H9 (cell line): Measurements from ENCODE around the gene DDIAS. TPM values are rescaled to one million over a fixed set of nuclear protein-coding genes. Genes with fewer than 3 reads are reported as not detected.

ENCODE experiments used
- DNase-seq: peaks from one replicate; pipeline ENCODE4 v3.0.0-alpha.2; 2017
- H2AFZ ChIP-seq: one replicate; pipeline ENCODE4 v1.6.1; 2013; ENCODE audit warnings: mild to moderate bottlenecking, low read length, control low read depth, moderate library complexity
- H2AK5ac ChIP-seq: 2 replicates; pipeline ENCODE4 v1.6.1; 2013; ENCODE audit warnings: low read length, control low read depth, mixed read lengths; ENCODE audit not compliant: insufficient read length
- H2BK120ac ChIP-seq: one replicate; pipeline ENCODE4 v1.6.1; 2013; ENCODE audit warnings: low read depth, mild to moderate bottlenecking, low read length, control low read depth, inconsistent platforms; ENCODE audit not compliant: poor library complexity, severe bottlenecking
- H2BK12ac ChIP-seq: 2 replicates; pipeline ENCODE4 v1.6.1; 2013; ENCODE audit warnings: low read length, control low read depth, mixed read lengths, low read depth; ENCODE audit not compliant: insufficient read length
- H2BK15ac ChIP-seq: 2 replicates; pipeline ENCODE4 v1.6.1; 2013; ENCODE audit warnings: low read depth, low read length, control low read depth
- H2BK20ac ChIP-seq: one replicate; pipeline ENCODE4 v1.6.1; 2013; ENCODE audit warnings: low read depth, mild to moderate bottlenecking, low read length, control low read depth, inconsistent platforms; ENCODE audit not compliant: poor library complexity, severe bottlenecking
- H2BK5ac ChIP-seq: 2 replicates; pipeline ENCODE4 v1.6.1; 2013; ENCODE audit warnings: low read length, control low read depth, mixed read lengths; ENCODE audit not compliant: insufficient read length
- H3K14ac ChIP-seq: 2 replicates; pipeline ENCODE4 v1.6.1; 2013; ENCODE audit warnings: low read length, control low read depth; ENCODE audit not compliant: insufficient read depth
- H3K18ac ChIP-seq: 2 replicates; pipeline ENCODE4 v1.6.1; 2013; ENCODE audit warnings: low read depth, mild to moderate bottlenecking, mixed read lengths, low read length, control low read depth; ENCODE audit not compliant: insufficient read length
- H3K23ac ChIP-seq: 2 replicates; pipeline ENCODE4 v1.6.1; 2013; ENCODE audit warnings: low read length, control low read depth, mixed read lengths, low read depth; ENCODE audit not compliant: insufficient read length
- H3K23me2 ChIP-seq: 2 replicates; pipeline ENCODE4 v1.6.1; 2013; ENCODE audit warnings: low read depth, mild to moderate bottlenecking, mixed read lengths, low read length, control low read depth; ENCODE audit not compliant: insufficient read length, poor library complexity, severe bottlenecking
- H3K27ac ChIP-seq: 2 replicates; pipeline ENCODE4 v1.5.1; 2013; ENCODE audit warnings: low read length, control low read depth, mixed read lengths, low read depth; ENCODE audit not compliant: insufficient read length
- H3K27me3 ChIP-seq: 2 replicates; pipeline ENCODE4 v1.6.1; 2013; ENCODE audit warnings: low read length, control low read depth, inconsistent platforms; ENCODE audit not compliant: insufficient read depth
- H3K4ac ChIP-seq: 2 replicates; pipeline ENCODE4 v1.6.1; 2013; ENCODE audit warnings: low read depth, mild to moderate bottlenecking, control low read depth, inconsistent platforms, low read length, moderate library complexity
- H3K4me1 ChIP-seq: 2 replicates; pipeline ENCODE4 v1.6.1; 2013; ENCODE audit warnings: low read length, control low read depth, inconsistent platforms; ENCODE audit not compliant: insufficient read depth
- H3K4me2 ChIP-seq: 2 replicates; pipeline ENCODE4 v1.6.1; 2013; ENCODE audit warnings: low read length, control low read depth, mixed read lengths; ENCODE audit not compliant: insufficient read length, insufficient read depth
- H3K56ac ChIP-seq: 2 replicates; pipeline ENCODE4 v1.6.1; 2013; ENCODE audit warnings: low read depth, mild to moderate bottlenecking, mixed read lengths, low read length, control low read depth; ENCODE audit not compliant: insufficient read length
- H3K79me1 ChIP-seq: 2 replicates; pipeline ENCODE4 v1.6.1; 2013; ENCODE audit warnings: low read depth, mild to moderate bottlenecking, moderate library complexity, low read length, control low read depth, inconsistent platforms; ENCODE audit not compliant: insufficient read depth, poor library complexity, severe bottlenecking
- H3K79me2 ChIP-seq: 2 replicates; pipeline ENCODE4 v1.6.1; 2013; ENCODE audit warnings: low read length, control low read depth, inconsistent platforms; ENCODE audit not compliant: insufficient read depth
- H3K9ac ChIP-seq: 2 replicates; pipeline ENCODE4 v1.6.1; 2013; ENCODE audit warnings: low read length, control low read depth, mixed read lengths; ENCODE audit not compliant: insufficient read length; ENCODE audit errors: extremely low read depth
- H3K9me3 ChIP-seq: one replicate; pipeline ENCODE4 v1.6.1; 2013; ENCODE audit warnings: low read depth, low read length, inconsistent platforms; ENCODE audit not compliant: control insufficient read depth
- H3T11ph ChIP-seq: one replicate; pipeline ENCODE4 v1.6.1; 2013; ENCODE audit warnings: mild to moderate bottlenecking, low read length, control low read depth, inconsistent platforms
- H4K20me1 ChIP-seq: one replicate; pipeline ENCODE4 v1.6.1; 2013; ENCODE audit not compliant: control insufficient read depth, insufficient read length, insufficient read depth
- H4K5ac ChIP-seq: 2 replicates; pipeline ENCODE4 v1.6.1; 2013; ENCODE audit warnings: low read depth, mild to moderate bottlenecking, mixed read lengths, low read length, control low read depth; ENCODE audit not compliant: insufficient read length
- H4K8ac ChIP-seq: replicated peaks from 2 replicates; pipeline ENCODE4 v1.6.1; 2013; ENCODE audit warnings: low read length, control low read depth, mixed read lengths, low read depth; ENCODE audit not compliant: insufficient read length
- H4K91ac ChIP-seq: 2 replicates; pipeline ENCODE4 v1.6.1; 2013; ENCODE audit warnings: low read depth, mild to moderate bottlenecking, moderate library complexity, mixed read lengths, low read length, control low read depth; ENCODE audit not compliant: insufficient read length
- H3K27ac Mint-ChIP-seq, 3 experiments: 2 replicates in 2 of 3; 3 replicates in 1 of 3; pipeline ENCODE4 v1.8.0; 2020 to 2021; ENCODE audit warnings: mixed read lengths in 3 of 3, mild to moderate bottlenecking in 1 of 3, moderate library complexity in 1 of 3
- H3K27me3 Mint-ChIP-seq: 2 replicates; pipeline ENCODE4 v1.8.0; 2021; ENCODE audit warnings: low read depth, mild to moderate bottlenecking, moderate library complexity, mixed read lengths
- H3K36me3 Mint-ChIP-seq, 3 experiments: 2 replicates in 2 of 3; 3 replicates in 1 of 3; pipeline ENCODE4 v1.8.0; 2020 to 2021; ENCODE audit warnings: low read depth in 3 of 3, mixed read lengths in 3 of 3; ENCODE audit not compliant: insufficient read depth in 1 of 3
- H3K4me1 Mint-ChIP-seq, 2 experiments: 2 replicates each; pipeline ENCODE4 v1.8.0; 2020; ENCODE audit warnings: mixed read lengths in 2 of 2
- H3K4me3 Mint-ChIP-seq, 2 experiments: 2 replicates in 1 of 2; 3 replicates in 1 of 2; pipeline ENCODE4 v1.8.0; 2020 to 2021; ENCODE audit warnings: mild to moderate bottlenecking in 2 of 2, mixed read lengths in 2 of 2, moderate library complexity in 1 of 2
- H3K9me3 Mint-ChIP-seq, 2 experiments: 2 replicates in 1 of 2; 3 replicates in 1 of 2; pipeline ENCODE4 v1.8.0; 2020; ENCODE audit warnings: mild to moderate bottlenecking in 2 of 2, mixed read lengths in 2 of 2, moderate library complexity in 1 of 2
- total RNA-seq: library from RNA; stranded (reverse); gene quantifications from 2 replicates; pipeline ENCODE4 v1.2.1, GENCODE V29; 2021
- TF ChIP-seq, protein P1 (sequence below): fragments of 200-600 bp; sonication (generic); conservative IDR thresholded peaks from 3 replicates; pipeline ENCODE4 v1.8.0; 2021; ENCODE audit warnings: antibody characterized with exemption, mild to moderate bottlenecking

DDIAS gene
- total RNA-seq, 1 experiment from 2014 or later = 18.6 TPM

DNA sequence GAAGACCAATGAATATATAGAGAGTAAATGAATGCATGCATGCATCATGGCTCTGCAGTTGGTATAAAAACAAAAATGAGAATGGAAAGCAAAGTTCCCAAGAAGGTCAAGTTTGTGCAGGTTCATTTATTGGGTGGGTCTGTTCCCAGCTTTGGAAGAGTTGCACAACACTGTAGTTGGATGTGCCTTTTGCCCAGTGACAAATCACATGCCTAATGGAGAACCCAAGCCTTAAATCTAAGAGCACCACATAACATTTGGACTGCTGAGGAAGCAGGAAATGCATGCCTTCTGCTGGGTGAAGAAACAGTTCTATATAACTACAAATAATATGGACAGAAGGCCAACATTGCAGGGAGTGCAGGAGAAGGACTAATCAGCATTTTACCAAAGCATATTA is 31.9 kb upstream of the DDIAS start:
- H4K20me1 ChIP-seq = no peaks in the 10 kb centered on the region
- no peak overlapping the region for H3T11ph ChIP-seq
- peaks cover 9 to 15% of the 10 kb centered on the region in 2 experiments for H3K4me1 Mint-ChIP-seq
- H3K79me1 ChIP-seq = no peaks in the 10 kb centered on the region
- H2BK120ac ChIP-seq = no peak overlapping the region
- no peak overlapping the region for H3K23ac ChIP-seq
- H2BK5ac ChIP-seq = no peak overlapping the region
- no peak for DNase-seq
- H2AFZ ChIP-seq = no peak overlapping the region
- no peak overlapping the region for H3K4me3 Mint-ChIP-seq
- H3K36me3 Mint-ChIP-seq = no peaks in the 10 kb centered on the region
- H3K4me2 ChIP-seq = no peak overlapping the region
- no peak overlapping the region for H2BK15ac ChIP-seq
- TF ChIP-seq, protein P1, sequence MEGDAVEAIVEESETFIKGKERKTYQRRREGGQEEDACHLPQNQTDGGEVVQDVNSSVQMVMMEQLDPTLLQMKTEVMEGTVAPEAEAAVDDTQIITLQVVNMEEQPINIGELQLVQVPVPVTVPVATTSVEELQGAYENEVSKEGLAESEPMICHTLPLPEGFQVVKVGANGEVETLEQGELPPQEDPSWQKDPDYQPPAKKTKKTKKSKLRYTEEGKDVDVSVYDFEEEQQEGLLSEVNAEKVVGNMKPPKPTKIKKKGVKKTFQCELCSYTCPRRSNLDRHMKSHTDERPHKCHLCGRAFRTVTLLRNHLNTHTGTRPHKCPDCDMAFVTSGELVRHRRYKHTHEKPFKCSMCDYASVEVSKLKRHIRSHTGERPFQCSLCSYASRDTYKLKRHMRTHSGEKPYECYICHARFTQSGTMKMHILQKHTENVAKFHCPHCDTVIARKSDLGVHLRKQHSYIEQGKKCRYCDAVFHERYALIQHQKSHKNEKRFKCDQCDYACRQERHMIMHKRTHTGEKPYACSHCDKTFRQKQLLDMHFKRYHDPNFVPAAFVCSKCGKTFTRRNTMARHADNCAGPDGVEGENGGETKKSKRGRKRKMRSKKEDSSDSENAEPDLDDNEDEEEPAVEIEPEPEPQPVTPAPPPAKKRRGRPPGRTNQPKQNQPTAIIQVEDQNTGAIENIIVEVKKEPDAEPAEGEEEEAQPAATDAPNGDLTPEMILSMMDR = no peak
- H3K27me3 ChIP-seq = no peaks in the 10 kb centered on the region
- no peak overlapping the region for H2BK20ac ChIP-seq
- no peak overlapping the region for H3K9ac ChIP-seq
- H3K4ac ChIP-seq = no peak overlapping the region
- no peak overlapping the region for H3K14ac ChIP-seq
- H3K9me3 Mint-ChIP-seq = no peaks in the 10 kb centered on the region
- no peaks in the 10 kb centered on the region for H3K4me1 ChIP-seq
- no peak overlapping the region for H3K56ac ChIP-seq
- H4K91ac ChIP-seq = no peak overlapping the region
- H3K79me2 ChIP-seq = no peaks in the 10 kb centered on the region
- no peak overlapping the region for H4K8ac ChIP-seq
- no peaks in the 10 kb centered on the region for H3K9me3 ChIP-seq
- H3K27me3 Mint-ChIP-seq = no peaks in the 10 kb centered on the region
- no peak overlapping the region for H2AK5ac ChIP-seq
- no peak overlapping the region for H2BK12ac ChIP-seq
- H3K27ac ChIP-seq = no peak overlapping the region
- no peak overlapping the region for H4K5ac ChIP-seq
- H3K18ac ChIP-seq = no peak overlapping the region
- H3K27ac Mint-ChIP-seq = no peak overlapping the region
- H3K23me2 ChIP-seq = no peaks in the 10 kb centered on the region
